ENCODE results near the gene CCR6.

The CCR6 gene

GRCh38 chr6:167099707-167100106, 23.2 kb upstream of the CCR6 start:
- no peak for DNase-seq

GRCh38 chr6:167100241-167100674, 22.6 kb upstream of the CCR6 start:
- peak in 1 of 2 experiments; percentile 46 for DNase-seq

- no peak for DNase-seq
Measured at GRCh38 chr6:167102318-167102717, 20.6 kb upstream of the CCR6 start.

GRCh38 chr6:167103041-167103891, 19.6 kb upstream of the CCR6 start:
- no peak for DNase-seq

- DNase-seq: no peak
Measured at GRCh38 chr6:167104388-167104787, 18.5 kb upstream of the CCR6 start.

GRCh38 chr6:167105060-167105459, 17.8 kb upstream of the CCR6 start:
- no peak for DNase-seq

GRCh38 chr6:167106406-167106805, 16.5 kb upstream of the CCR6 start:
- no peak for DNase-seq

- DNase-seq: no peak
Measured at GRCh38 chr6:167107787-167108186, 15.1 kb upstream of the CCR6 start.

GRCh38 chr6:167108278-167108677, 14.6 kb upstream of the CCR6 start:
- DNase-seq: no peak

- DNase-seq: no peak
Measured at GRCh38 chr6:167109651-167110050, 13.2 kb upstream of the CCR6 start.

GRCh38 chr6:167111597-167111996, 11.3 kb upstream of the CCR6 start:
- no peak for DNase-seq

- DNase-seq: no peak
Measured at GRCh38 chr6:167112421-167112820, 10.5 kb upstream of the CCR6 start.

- no peak for DNase-seq
Measured at GRCh38 chr6:167113047-167113754, 9.7 kb upstream of the CCR6 start.

GRCh38 chr6:167113935-167114910, 8.7 kb upstream of the CCR6 start:
- DNase-seq: no peak

GRCh38 chr6:167115054-167115453, 7.8 kb upstream of the CCR6 start:
- no peak for DNase-seq

- no peak for DNase-seq
Measured at GRCh38 chr6:167116109-167116837, 6.6 kb upstream of the CCR6 start.

- no peak for DNase-seq
Measured at GRCh38 chr6:167116838-167117228, 6.1 kb upstream of the CCR6 start.

GRCh38 chr6:167118006-167118405, 4.9 kb upstream of the CCR6 start:
- DNase-seq: no peak

GRCh38 chr6:167118839-167119238, 4.1 kb upstream of the CCR6 start:
- DNase-seq: no peak

GRCh38 chr6:167119670-167120582, 3.0 kb upstream of the CCR6 start:
- DNase-seq: no peak

- no peak for DNase-seq
Measured at GRCh38 chr6:167120583-167120903, 2.4 kb upstream of the CCR6 start.
